Liver (tissue), 9 donors: ENCODE data around the gene ARL6IP4. TPM values are rescaled to one million over a fixed set of nuclear protein-coding genes. Genes with fewer than 3 reads are reported as not detected.

ENCODE experiments used
- DNase-seq: peaks from one replicate; pipeline ENCODE4 v3.0.0-alpha.2; 2017; ENCODE audit warnings: low spot score
- H3K27ac ChIP-seq, 2 donors: one replicate each; pipeline ENCODE4 v1.7.0; 2013; ENCODE audit warnings: inconsistent platforms in 2 of 2, low read length in 2 of 2, control low read depth in 1 of 2, low read depth in 1 of 2, mild to moderate bottlenecking in 1 of 2
- H3K27me3 ChIP-seq, 4 donors: one replicate each; pipeline versions ENCODE4 v1.6.1 to v1.7.0; 2013; ENCODE audit warnings: low read length in 3 of 4, inconsistent platforms in 1 of 4, mild to moderate bottlenecking in 1 of 4, moderate library complexity in 1 of 4; ENCODE audit not compliant: control insufficient read depth in 4 of 4, insufficient read depth in 4 of 4
- H3K36me3 ChIP-seq, 4 donors: one replicate each; pipeline versions ENCODE4 v1.6.1 to v1.7.0; 2013; ENCODE audit warnings: low read length in 3 of 4, mild to moderate bottlenecking in 3 of 4, low read depth in 1 of 4, moderate library complexity in 1 of 4; ENCODE audit not compliant: control insufficient read depth in 4 of 4, insufficient read depth in 3 of 4
- H3K4me1 ChIP-seq, 4 donors: one replicate each; pipeline versions ENCODE4 v1.6.1 to v1.7.0; 2013; ENCODE audit warnings: low read length in 3 of 4, mild to moderate bottlenecking in 3 of 4, moderate library complexity in 1 of 4; ENCODE audit not compliant: control insufficient read depth in 4 of 4, insufficient read depth in 4 of 4
- H3K4me3 ChIP-seq, 3 donors: one replicate each; pipeline versions ENCODE4 v1.6.1 to v1.7.0; 2013; ENCODE audit warnings: low read length in 3 of 3, control low read depth in 1 of 3, low read depth in 1 of 3, mild to moderate bottlenecking in 1 of 3
- H3K9ac ChIP-seq, 2 donors: one replicate each; pipeline ENCODE4 v1.7.0; 2013; ENCODE audit warnings: low read length in 2 of 2, mild to moderate bottlenecking in 2 of 2, moderate library complexity in 2 of 2, control low read depth in 1 of 2, low read depth in 1 of 2
- H3K9me3 ChIP-seq, 4 donors: one replicate each; pipeline versions ENCODE4 v1.6.1 to v1.7.0; 2013; ENCODE audit warnings: low read length in 3 of 4; ENCODE audit not compliant: control insufficient read depth in 4 of 4
- EGR1 ChIP-seq, 2 donors: IDR thresholded peaks; 2 replicates each; pipeline ENCODE4 v1.6.1; 2016 to 2018; ENCODE audit warnings: antibody characterized with exemption in 2 of 2, low read depth in 2 of 2
- FOXA1 ChIP-seq: IDR thresholded peaks from 2 replicates; pipeline ENCODE4 v1.6.1; 2016; ENCODE audit warnings: antibody characterized with exemption
- FOXA2 ChIP-seq: IDR thresholded peaks from 2 replicates; pipeline ENCODE4 v1.6.1; 2016; ENCODE audit warnings: antibody characterized with exemption
- GABPA ChIP-seq, 2 donors: IDR thresholded peaks in 1 of 2; conservative IDR thresholded peaks in 1 of 2; 2 replicates each; pipeline ENCODE4 v1.6.1; 2016; ENCODE audit warnings: antibody characterized with exemption in 2 of 2, mild to moderate bottlenecking in 1 of 2, moderate library complexity in 1 of 2
- HNF4A ChIP-seq, 2 donors: conservative IDR thresholded peaks; 2 replicates each; pipeline ENCODE4 v1.6.1; 2016; ENCODE audit warnings: antibody characterized with exemption in 2 of 2, mild to moderate bottlenecking in 2 of 2
- JUND ChIP-seq, 2 donors: IDR thresholded peaks; 2 replicates each; pipeline ENCODE4 v1.6.1; 2016; ENCODE audit warnings: antibody characterized with exemption in 2 of 2
- MAX ChIP-seq: IDR thresholded peaks from 2 replicates; pipeline ENCODE4 v1.6.1; 2016; ENCODE audit warnings: antibody characterized with exemption
- NR2F2 ChIP-seq: IDR thresholded peaks from 2 replicates; pipeline ENCODE4 v1.6.1; 2016; ENCODE audit warnings: antibody characterized with exemption
- RAD21 ChIP-seq, 2 donors: IDR thresholded peaks; 2 replicates each; pipeline ENCODE4 v1.6.1; 2016; ENCODE audit warnings: antibody characterized with exemption in 2 of 2, mild to moderate bottlenecking in 2 of 2
- RXRA ChIP-seq, 2 donors: IDR thresholded peaks; 2 replicates each; pipeline ENCODE4 v1.6.1; 2017 to 2018; ENCODE audit warnings: antibody characterized with exemption in 2 of 2, mild to moderate bottlenecking in 1 of 2
- SP1 ChIP-seq: IDR thresholded peaks from 2 replicates; pipeline ENCODE4 v1.6.1; 2018; ENCODE audit warnings: antibody characterized with exemption, mild to moderate bottlenecking
- YY1 ChIP-seq: IDR thresholded peaks from 2 replicates; pipeline ENCODE4 v1.6.1; 2016; ENCODE audit warnings: antibody characterized with exemption, mild to moderate bottlenecking
- WGBS: extraction: QIAGEN DNeasy Blood & Tissue Kit; methylation state at CpG from one replicate; pipeline ENCODE4 v1.1.7; 2013; 5-methylcytosine and 5-hydroxymethylcytosine counted together
- polyA plus RNA-seq, 2 donors: library from polyadenylated mRNA; stranded (reverse) in 1 of 2; unstranded in 1 of 2; fragments of 200-250 nt in 1 of 2; fragments of >200 nt in 1 of 2; fragmentation: Nextera tagmentation in 1 of 2; extraction: Ambion mirVana in 1 of 2; gene quantifications; one replicate each; pipeline versions ENCODE4 v1.2.1 to v1.2.3, GENCODE V29; 2013 to 2015
- total RNA-seq, 2 donors: library from RNA; depleted of rRNA; stranded (reverse); fragments of >200 nt; gene quantifications; one replicate each; pipeline ENCODE4 v1.2.3, GENCODE V29; 2014
- TF ChIP-seq, protein P1 (sequence below): IDR thresholded peaks from 2 replicates; pipeline ENCODE4 v1.6.1; 2016; ENCODE audit warnings: antibody characterized with exemption, mild to moderate bottlenecking
- TF ChIP-seq, protein P2 (sequence below): fragments of 150-350 bp; IDR thresholded peaks from 2 replicates; pipeline ENCODE4 v1.5.1; 2017; ENCODE audit warnings: improper control_type of control experiment, low read depth, low read length; ENCODE audit not compliant: missing input control
- TF ChIP-seq, protein P3 (sequence below): IDR thresholded peaks from 2 replicates; pipeline ENCODE4 v1.6.1; 2016; ENCODE audit warnings: antibody characterized with exemption
- donor health status: healthy.
- donor health status: healthy.
- donor health status: healthy.
- donor health status: healthy.
- donor health status: healthy.

ARL6IP4 gene
- total and polyA plus RNA-seq, 4 donors: 59.2 to 187 (median 121) TPM

DNA sequence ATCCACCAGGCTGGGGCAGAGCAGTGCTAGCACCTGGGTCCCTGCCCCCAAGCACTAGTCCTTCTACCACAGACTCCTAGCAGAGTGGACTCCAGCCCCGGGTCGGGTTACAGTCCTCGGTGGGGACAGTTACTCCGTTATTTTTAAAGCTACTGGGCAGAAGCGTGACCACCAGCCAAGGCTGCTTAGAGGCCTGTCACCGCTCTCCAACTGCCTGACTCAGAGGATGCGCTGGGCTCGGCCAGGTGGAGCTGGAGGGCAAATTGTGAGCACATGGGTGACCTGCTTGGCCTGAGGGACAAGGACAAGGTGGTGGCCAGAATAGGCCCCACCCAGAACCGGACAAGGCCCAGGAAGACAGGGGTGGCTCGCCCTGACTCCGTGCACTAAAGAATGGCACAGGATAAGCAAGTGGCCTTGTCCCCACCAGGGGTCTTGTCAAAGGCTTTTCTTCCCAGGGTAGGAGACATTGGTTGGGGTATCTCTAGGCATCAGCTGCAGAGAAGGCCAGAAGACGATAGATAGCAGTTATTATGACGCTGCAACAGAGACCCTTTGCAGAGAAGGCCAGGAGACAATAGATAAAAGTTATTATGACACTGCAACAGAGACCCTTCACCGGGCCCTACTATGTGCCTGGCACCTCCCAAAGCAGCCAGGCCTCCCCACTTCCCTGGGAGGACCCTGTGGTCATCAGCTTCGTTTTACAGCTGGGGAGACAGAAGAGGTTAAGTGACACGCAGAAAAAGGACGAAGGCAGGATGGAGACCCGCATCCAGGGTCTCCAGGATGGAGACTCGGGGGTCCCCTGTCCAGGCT lies 15.8 kb upstream of the ARL6IP4 start:
- no peak for DNase-seq
- Histone ChIP-seq H3K9me3 (no peaks in the 10 kb centered on the region), H3K36me3 (peaks cover 0 to under 1% (median 0%) of the 10 kb centered on the region in 4 donors), H3K4me3 (no peak overlapping the region), H3K9ac (no peak overlapping the region), H3K27ac (no peak overlapping the region), H3K4me1 (peaks cover 3 to 10% (median 8%) of the 10 kb centered on the region in 4 donors), H3K27me3 (no peaks in the 10 kb centered on the region)
- 93% methylated on average over 19 of the region's 19 CpGs for WGBS
- TF ChIP-seq SP1 (no peak), NR2F2 (no peak), YY1 (no peak), RXRA (IDR thresholded peaks at IDR 0.05) (no peak), JUND (IDR thresholded peaks at IDR 0.05) (no peak), HNF4A (conservative IDR thresholded peaks at IDR 0.05) (no peak), EGR1 (IDR thresholded peaks at IDR 0.05; ENCODE audit: low read depth in 2 of 2) (no peak), FOXA1 (no peak), RAD21 (IDR thresholded peaks at IDR 0.05) (no peak), FOXA2 (no peak), GABPA (IDR thresholded peaks at IDR 0.05 in 1 of 2, conservative IDR thresholded peaks at IDR 0.05 in 1 of 2) (no peak), MAX (no peak)
- TF ChIP-seq, protein P1, sequence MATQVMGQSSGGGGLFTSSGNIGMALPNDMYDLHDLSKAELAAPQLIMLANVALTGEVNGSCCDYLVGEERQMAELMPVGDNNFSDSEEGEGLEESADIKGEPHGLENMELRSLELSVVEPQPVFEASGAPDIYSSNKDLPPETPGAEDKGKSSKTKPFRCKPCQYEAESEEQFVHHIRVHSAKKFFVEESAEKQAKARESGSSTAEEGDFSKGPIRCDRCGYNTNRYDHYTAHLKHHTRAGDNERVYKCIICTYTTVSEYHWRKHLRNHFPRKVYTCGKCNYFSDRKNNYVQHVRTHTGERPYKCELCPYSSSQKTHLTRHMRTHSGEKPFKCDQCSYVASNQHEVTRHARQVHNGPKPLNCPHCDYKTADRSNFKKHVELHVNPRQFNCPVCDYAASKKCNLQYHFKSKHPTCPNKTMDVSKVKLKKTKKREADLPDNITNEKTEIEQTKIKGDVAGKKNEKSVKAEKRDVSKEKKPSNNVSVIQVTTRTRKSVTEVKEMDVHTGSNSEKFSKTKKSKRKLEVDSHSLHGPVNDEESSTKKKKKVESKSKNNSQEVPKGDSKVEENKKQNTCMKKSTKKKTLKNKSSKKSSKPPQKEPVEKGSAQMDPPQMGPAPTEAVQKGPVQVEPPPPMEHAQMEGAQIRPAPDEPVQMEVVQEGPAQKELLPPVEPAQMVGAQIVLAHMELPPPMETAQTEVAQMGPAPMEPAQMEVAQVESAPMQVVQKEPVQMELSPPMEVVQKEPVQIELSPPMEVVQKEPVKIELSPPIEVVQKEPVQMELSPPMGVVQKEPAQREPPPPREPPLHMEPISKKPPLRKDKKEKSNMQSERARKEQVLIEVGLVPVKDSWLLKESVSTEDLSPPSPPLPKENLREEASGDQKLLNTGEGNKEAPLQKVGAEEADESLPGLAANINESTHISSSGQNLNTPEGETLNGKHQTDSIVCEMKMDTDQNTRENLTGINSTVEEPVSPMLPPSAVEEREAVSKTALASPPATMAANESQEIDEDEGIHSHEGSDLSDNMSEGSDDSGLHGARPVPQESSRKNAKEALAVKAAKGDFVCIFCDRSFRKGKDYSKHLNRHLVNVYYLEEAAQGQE: no peak
- TF ChIP-seq, protein P2, sequence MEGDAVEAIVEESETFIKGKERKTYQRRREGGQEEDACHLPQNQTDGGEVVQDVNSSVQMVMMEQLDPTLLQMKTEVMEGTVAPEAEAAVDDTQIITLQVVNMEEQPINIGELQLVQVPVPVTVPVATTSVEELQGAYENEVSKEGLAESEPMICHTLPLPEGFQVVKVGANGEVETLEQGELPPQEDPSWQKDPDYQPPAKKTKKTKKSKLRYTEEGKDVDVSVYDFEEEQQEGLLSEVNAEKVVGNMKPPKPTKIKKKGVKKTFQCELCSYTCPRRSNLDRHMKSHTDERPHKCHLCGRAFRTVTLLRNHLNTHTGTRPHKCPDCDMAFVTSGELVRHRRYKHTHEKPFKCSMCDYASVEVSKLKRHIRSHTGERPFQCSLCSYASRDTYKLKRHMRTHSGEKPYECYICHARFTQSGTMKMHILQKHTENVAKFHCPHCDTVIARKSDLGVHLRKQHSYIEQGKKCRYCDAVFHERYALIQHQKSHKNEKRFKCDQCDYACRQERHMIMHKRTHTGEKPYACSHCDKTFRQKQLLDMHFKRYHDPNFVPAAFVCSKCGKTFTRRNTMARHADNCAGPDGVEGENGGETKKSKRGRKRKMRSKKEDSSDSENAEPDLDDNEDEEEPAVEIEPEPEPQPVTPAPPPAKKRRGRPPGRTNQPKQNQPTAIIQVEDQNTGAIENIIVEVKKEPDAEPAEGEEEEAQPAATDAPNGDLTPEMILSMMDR: no peak
- TF ChIP-seq, protein P3, sequence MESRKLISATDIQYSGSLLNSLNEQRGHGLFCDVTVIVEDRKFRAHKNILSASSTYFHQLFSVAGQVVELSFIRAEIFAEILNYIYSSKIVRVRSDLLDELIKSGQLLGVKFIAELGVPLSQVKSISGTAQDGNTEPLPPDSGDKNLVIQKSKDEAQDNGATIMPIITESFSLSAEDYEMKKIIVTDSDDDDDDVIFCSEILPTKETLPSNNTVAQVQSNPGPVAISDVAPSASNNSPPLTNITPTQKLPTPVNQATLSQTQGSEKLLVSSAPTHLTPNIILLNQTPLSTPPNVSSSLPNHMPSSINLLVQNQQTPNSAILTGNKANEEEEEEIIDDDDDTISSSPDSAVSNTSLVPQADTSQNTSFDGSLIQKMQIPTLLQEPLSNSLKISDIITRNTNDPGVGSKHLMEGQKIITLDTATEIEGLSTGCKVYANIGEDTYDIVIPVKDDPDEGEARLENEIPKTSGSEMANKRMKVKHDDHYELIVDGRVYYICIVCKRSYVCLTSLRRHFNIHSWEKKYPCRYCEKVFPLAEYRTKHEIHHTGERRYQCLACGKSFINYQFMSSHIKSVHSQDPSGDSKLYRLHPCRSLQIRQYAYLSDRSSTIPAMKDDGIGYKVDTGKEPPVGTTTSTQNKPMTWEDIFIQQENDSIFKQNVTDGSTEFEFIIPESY: no peak
